ENCODE data around the gene IFITM2.
"Not testable (repeated sequence)": the region's sequence is repeated elsewhere in the genome, so short reads cannot be mapped to it uniquely, and the experiment has no call there.

Gene IFITM2

DNA sequence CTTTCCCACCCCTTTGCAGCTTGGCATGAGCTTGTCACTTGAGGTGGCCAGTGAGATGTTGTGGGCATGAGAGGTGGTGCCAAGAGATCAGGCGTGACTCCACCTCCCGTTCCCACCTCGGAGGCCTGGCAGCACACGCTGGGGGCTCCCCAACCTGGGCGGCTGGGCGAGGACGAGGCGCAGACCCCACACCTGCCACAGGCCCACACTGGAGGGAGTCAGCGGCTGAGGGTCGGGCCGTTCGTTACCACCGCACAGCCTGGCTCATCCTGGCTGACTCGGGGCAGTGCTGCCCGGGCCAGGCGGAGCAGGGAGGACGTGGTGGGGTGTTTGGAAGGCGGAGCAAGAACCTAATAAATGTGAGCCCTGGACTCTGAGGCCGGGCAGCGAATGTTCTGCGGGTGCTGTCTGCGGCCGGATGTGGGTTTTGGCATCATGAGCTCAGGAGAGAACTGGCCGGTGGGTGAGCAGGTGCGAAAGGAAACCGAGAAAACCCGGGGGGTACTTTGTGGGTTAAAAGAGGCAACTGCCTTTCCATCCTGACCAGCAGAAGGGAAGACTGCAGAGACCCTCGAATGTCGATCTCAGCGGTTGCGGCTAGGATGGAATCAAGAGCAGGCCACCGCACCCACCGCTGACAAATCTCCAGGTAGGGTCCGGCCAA, 23.2 kb downstream of the IFITM2 start:
- peaks cover 78 to 100% (median 94%) of the 10 kb centered on the region in 10 experiments for H3K4me1 ChIP-seq
- H3K4me3 ChIP-seq: peak overlapping the region in 5 of 10 experiments; percentile 3 to 39 (median 14); a peak in 3 of 20 replicates

DNA sequence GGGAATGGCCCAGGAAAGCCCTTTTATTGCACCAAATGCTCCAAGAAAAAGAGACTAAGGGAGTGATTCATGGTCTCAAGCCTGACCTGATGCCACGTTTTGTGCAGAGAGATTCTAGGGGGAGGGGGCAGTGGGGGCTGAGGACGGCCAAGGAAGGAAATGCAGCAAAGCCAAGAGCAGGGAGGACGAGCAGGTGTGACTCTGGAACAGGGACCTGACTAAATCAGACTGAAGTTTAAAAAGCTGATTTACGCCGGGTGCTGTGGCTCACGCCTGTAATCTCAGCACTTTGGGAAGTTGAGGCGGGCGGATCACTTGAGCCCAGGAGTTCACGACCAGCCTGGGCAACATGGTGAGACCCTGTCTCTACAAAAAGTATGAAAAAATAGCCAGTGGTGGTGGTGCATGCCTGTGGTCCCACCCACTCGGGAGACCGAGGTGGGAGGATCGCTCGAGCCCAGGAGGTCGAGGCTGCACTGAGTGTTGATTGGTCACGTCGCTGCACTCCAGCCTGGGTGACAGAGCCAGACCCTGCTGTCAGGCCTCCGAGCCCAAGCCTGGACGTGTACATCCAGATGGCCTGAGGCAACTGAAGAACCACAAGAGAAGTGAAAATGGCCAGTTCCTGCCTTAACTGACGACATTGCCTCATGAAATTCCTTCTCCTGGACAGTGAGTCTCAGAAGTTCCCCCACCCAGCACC, 23.9 kb downstream of the IFITM2 start:
- H3K4me2 ChIP-seq: peak overlapping the region; percentile 70 to 96 (median 87)
- H4K20me1 ChIP-seq: no peaks in the 10 kb centered on the region
- peaks cover 0 to 12% (median 0%) of the 10 kb centered on the region in 11 experiments; a peak in 4 of 22 replicates for H3K27me3 ChIP-seq
- H3K36me3 ChIP-seq: no peaks in the 10 kb centered on the region
- peak overlapping the region in 4 of 10 experiments; percentile 3 to 39 (median 18); a peak in 3 of 20 replicates for H3K4me3 ChIP-seq
- peak overlapping the region in 6 of 11 experiments; percentile 32 to 49 (median 45); a peak in 13 of 22 replicates for H3K9ac ChIP-seq
- peaks cover 78 to 100% (median 94%) of the 10 kb centered on the region in 10 experiments for H3K4me1 ChIP-seq
- TF ChIP-seq Cebpa-rat (IDR thresholded peaks at IDR 0.05): no peak
- H3K27ac ChIP-seq: peak overlapping the region in 3 of 11 experiments; percentile 16 to 43 (median 42); a peak in 5 of 22 replicates
- H3K9me3 ChIP-seq (replicated peaks in 1 of 11): peaks cover 0 to 23% (median 6%) of the 10 kb centered on the region in 11 experiments; a peak in 11 of 22 replicates

More for the DNA sequence above, 23.2 kb downstream of the IFITM2 start:
- peak overlapping the region in 7 of 11 experiments; percentile 2 to 49 (median 45); a peak in 14 of 22 replicates for H3K9ac ChIP-seq
- peak overlapping the region in 5 of 11 experiments; percentile 12 to 43 (median 28); a peak in 8 of 22 replicates for H3K27ac ChIP-seq
- H3K27me3 ChIP-seq: peaks cover 0 to 12% (median 0%) of the 10 kb centered on the region in 11 experiments; a peak in 4 of 22 replicates
- H4K20me1 ChIP-seq: no peaks in the 10 kb centered on the region
- peak overlapping the region; percentile 70 to 96 (median 87) for H3K4me2 ChIP-seq
- H3K9me3 ChIP-seq (replicated peaks in 1 of 11): peaks cover 0 to 23% (median 6%) of the 10 kb centered on the region in 11 experiments; a peak in 11 of 22 replicates
- no peak for TF ChIP-seq Cebpa-rat (IDR thresholded peaks at IDR 0.05)
- no peaks in the 10 kb centered on the region for H3K36me3 ChIP-seq

DNA sequence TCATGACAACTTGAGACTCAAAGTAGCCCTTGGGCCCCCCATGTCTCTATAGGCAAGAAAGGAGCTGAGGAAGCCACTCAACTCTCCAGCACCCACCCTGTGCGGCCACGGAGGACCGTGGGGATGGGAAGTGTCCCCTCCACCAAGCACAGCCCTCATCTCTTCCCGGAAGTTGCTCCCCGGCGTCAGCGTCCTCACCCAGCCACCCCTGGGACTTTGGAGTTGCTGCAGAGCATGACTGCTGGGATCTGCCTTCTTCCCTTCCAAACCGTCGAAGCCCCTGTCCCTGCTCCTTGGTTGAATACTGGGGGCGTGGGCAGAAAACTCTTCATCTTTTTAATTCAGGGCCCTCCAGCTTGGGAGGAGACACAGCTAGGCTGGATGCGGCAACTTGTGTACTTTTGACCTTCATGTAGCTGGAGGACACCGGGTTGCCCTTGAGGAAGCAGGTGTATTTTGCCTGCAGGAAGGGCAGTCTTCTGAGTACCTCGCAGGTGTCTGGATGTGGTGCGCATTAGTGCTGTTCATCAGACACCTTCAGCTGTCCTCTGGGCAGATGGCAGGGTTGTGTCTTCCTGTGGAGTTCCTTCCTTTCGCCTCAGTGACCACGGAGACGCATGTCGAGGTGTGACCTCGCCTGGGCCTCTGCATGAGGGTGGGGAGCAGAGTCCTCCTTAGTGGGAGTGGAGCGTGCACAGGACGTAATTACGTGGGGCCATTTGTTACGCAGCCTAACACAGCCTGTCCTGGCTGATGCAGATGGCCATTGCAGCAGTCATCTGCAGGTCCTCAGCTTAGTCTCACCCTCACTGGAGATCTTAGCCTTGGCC, 25.2 kb downstream of the IFITM2 start:
- H3K27ac ChIP-seq: no peak overlapping the region
- no peak overlapping the region for H3K4me3 ChIP-seq
- peaks cover 0 to 23% (median 6%) of the 10 kb centered on the region in 11 experiments; a peak in 11 of 22 replicates for H3K9me3 ChIP-seq (replicated peaks in 1 of 11)
- no peaks in the 10 kb centered on the region for H3K36me3 ChIP-seq
- H3K4me2 ChIP-seq: peak overlapping the region in 9 of 11 experiments; percentile 7 to 96 (median 87); a peak in 18 of 22 replicates
- no peak overlapping the region for H3K9ac ChIP-seq
- TF ChIP-seq Cebpa-rat (IDR thresholded peaks at IDR 0.05): no peak
- peaks cover 78 to 100% (median 93%) of the 10 kb centered on the region in 10 experiments for H3K4me1 ChIP-seq
- H3K27me3 ChIP-seq: peaks cover 0 to 12% (median 0%) of the 10 kb centered on the region in 11 experiments; a peak in 4 of 22 replicates
- no peaks in the 10 kb centered on the region for H4K20me1 ChIP-seq

DNA sequence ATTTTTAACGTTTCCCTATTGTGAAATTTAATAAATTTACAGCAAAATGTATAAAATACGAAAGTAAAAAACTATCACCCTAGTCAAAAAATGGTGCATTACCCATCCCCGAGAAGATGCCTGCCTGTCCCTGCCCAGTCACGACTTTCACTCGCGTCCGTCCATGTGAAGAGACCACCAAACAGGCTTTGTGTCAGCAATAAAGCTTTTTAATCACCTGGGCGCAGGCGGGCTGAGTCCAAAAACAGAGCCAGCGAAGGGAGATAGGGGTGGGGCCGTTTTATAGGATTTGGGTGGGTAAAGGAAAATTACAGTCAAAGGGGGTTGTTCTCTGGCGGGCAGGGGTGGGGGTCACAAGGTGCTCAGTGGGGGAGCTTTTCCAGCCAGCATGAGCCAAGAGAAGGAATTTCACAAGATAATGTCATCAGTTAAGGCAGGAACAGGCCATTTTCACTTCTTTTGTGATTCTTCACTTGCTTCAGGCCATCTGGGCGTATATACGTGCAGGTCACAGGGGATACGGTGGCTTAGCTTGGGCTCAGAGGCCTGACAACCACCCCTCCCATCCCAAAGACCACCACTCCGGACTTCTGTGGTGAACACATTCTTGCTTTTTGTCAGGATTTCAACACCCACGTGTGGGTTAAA, 26.1 kb downstream of the IFITM2 start:
- not testable (repeated sequence) for H3K36me3 ChIP-seq, H4K20me1 ChIP-seq, H3K27ac ChIP-seq, H3K4me3 ChIP-seq
- H3K9ac ChIP-seq: 0 out of 22 replicates have a peak overlapping the region, but pooled peaks of 1 of the 11 experiments have one; percentile 1
- peak overlapping the region in 9 of 11 experiments; percentile 8 to 96 (median 85); a peak in 12 of 22 replicates for H3K4me2 ChIP-seq
- peaks cover 73 to 95% (median 86%) of the 10 kb centered on the region in 10 experiments for H3K4me1 ChIP-seq
- H3K27me3 ChIP-seq: peaks cover 0 to 12% (median 0%) of the 10 kb centered on the region in 11 experiments; a peak in 4 of 22 replicates
- peaks cover 0 to 23% (median 6%) of the 10 kb centered on the region in 11 experiments; a peak in 11 of 22 replicates for H3K9me3 ChIP-seq (replicated peaks in 1 of 11)

DNA sequence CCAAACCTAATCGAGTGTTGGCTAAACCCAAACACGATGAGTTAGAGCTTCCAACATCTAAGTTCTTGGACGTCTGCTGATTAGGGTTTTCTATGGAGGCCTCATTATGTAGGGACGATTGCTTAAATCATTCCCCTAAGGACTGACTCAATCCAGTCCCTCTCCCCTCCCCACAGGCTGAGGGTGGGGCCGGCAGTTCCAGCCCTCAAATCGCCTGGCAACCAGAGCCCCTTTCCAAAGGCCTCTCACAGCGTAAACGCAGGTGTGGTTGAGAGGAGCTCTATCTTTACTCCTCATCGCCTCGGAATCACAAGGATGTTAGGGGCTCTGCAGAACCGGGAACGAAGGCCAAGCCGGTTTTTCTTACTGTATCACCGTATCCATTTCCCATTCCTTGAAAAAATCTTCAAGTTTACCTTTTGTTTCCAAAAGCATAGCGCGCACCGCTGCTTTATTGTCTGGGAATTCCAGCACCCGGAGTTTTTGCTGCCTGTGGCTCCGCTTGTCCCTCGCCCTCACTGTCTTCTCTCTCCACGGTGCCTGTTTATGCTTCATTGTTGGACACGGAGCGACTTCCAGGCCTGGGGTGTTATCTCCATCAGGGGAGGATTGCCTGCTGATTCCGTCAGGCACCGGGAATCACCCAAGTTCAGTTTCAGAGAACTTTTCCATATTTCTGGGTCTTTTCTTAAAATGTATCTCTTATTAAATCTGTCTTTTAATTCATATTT, 26.8 kb downstream of the IFITM2 start:
- TF ChIP-seq Cebpa-rat (IDR thresholded peaks at IDR 0.05): no peak
- peaks cover 0 to 12% (median 0%) of the 10 kb centered on the region in 11 experiments; a peak in 4 of 22 replicates for H3K27me3 ChIP-seq
- H4K20me1 ChIP-seq: no peaks in the 10 kb centered on the region
- peaks cover 66 to 88% (median 79%) of the 10 kb centered on the region in 10 experiments for H3K4me1 ChIP-seq
- H3K9me3 ChIP-seq (replicated peaks in 1 of 11): peaks cover 0 to 23% (median 6%) of the 10 kb centered on the region in 11 experiments; a peak in 11 of 22 replicates
- 0 out of 22 replicates have a peak overlapping the region, but pooled peaks of 1 of the 11 experiments have one; percentile 1 for H3K27ac ChIP-seq
- peak overlapping the region in 9 of 11 experiments; percentile 8 to 96 (median 43); a peak in 13 of 22 replicates for H3K4me2 ChIP-seq
- H3K36me3 ChIP-seq: no peaks in the 10 kb centered on the region
- 0 out of 22 replicates have a peak overlapping the region, but pooled peaks of 1 of the 11 experiments have one; percentile 1 for H3K9ac ChIP-seq
- H3K4me3 ChIP-seq: no peak overlapping the region

DNA sequence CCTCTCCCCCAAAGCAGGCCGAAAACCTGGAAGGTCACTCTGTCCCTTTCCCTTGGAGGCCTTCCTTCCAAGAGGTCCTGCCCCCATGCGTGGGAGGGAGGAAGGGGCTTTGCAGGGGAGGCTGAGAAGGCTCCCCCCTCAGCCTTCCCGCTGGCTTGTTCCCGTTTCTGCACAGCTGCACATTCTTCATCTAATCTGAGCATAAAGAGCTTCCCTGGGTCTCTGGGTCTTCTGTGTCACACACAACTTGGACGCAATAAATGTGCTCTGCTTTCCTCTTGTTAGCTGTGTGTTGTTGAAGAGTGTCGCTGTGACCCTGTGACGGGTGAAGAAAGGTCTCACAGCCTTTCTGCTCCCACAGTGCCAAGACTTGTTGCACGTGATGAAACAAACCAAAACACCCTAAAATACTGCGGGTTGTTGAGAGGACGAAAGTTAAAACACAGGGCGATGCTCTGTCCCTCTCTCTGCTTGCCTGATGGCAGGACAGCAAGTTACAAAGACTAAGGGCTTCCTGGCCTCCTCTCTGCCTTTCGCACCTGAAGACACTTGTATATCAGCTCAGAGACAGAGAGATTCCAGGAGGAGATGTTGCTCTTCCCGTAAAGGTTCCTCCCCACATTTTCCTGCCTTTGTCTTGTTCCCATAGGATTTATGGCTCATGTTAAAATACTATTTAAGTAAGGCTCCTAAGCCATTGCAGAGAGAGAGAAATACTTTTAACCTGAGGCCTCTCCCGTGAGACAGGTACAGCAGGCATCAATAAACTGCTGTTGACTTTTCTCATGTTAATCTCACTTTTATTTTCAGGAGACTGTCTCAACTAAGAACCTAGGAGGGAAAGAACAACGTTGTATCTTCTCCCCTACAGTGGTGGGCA, 28.4 kb downstream of the IFITM2 start:
- peaks cover 1 to 24% (median 7%) of the 10 kb centered on the region in 11 experiments; a peak in 15 of 22 replicates for H3K9me3 ChIP-seq (replicated peaks in 1 of 11)
- H3K4me2 ChIP-seq: peak overlapping the region; percentile 52 to 96 (median 83)
- TF ChIP-seq Cebpa-rat (IDR thresholded peaks at IDR 0.05): no peak

More for the DNA sequence above, 28.4 kb downstream of the IFITM2 start:
- peaks cover 0 to 4% (median 0%) of the 10 kb centered on the region in 11 experiments; a peak in 4 of 22 replicates for H3K27me3 ChIP-seq
- H3K4me1 ChIP-seq: peaks cover 51 to 73% (median 66%) of the 10 kb centered on the region in 10 experiments
- no peaks in the 10 kb centered on the region for H4K20me1 ChIP-seq
- H3K36me3 ChIP-seq: no peaks in the 10 kb centered on the region
- H3K9ac ChIP-seq: peak overlapping the region; percentile 8 to 65 (median 48); a peak in 17 of 22 replicates
- H3K27ac ChIP-seq: peak overlapping the region in 10 of 11 experiments; percentile 3 to 79 (median 67); a peak in 18 of 22 replicates
- 0 out of 20 replicates have a peak overlapping the region, but pooled peaks of 1 of the 10 experiments have one; percentile 0 for H3K4me3 ChIP-seq
